HepG2 (cell line): ENCODE data around the gene CD69. TPM values are rescaled to one million over a fixed set of nuclear protein-coding genes. Genes with fewer than 3 reads are reported as not detected.

Experiments used
- ATAC-seq: fragments of 200-7000 bp; cut with Tn5 transposase; 3 replicates; pipeline ENCODE4 v1.9.1; 2020; ENCODE audit warnings: mild to moderate bottlenecking, moderate library complexity
- BruUV-seq: library from RNA; stranded (reverse); fragments of 400-500 nt; replicated peaks from 2 replicates; lab custom pipeline; 2021; lab: Mats Ljungman, UMichigan
- CTCF ChIA-PET: fragments of 300-600 bp; formaldehyde crosslinking; extraction: SDS; loops from one replicate; lab custom pipeline; 2021; ENCODE audit warnings: low total read pairs, inconsistent platforms, low intra/inter-chr PET ratio; lab: Yijun Ruan, JAX
- POLR2A ChIA-PET: fragments of 350-600 bp; sonication (Branson Sonifier 250); formaldehyde crosslinking; loops from one replicate; lab custom pipeline; 2020; ENCODE audit warnings: antibody characterized with exemption, inconsistent platforms; lab: Yijun Ruan, JAX
- DNase-seq: peaks from one replicate; pipeline ENCODE4 v3.0.0-alpha.2; 2015; ENCODE audit warnings: low spot score
- FAIRE-seq: peaks from 3 replicates; lab custom pipeline; 2011; peaks lifted over from hg19 to GRCh38; lab: Jason Lieb, UNC
- H2AFZ ChIP-seq: one replicate; pipeline ENCODE4 v1.6.1; 2011; ENCODE audit warnings: low read length, inconsistent platforms
- H3K27ac ChIP-seq: fragments of 300-600 bp; 3 replicates; pipeline ENCODE4 v1.8.0; 2011; ENCODE audit warnings: mixed run types, mild to moderate bottlenecking, mixed read lengths, low read length, inconsistent platforms; ENCODE audit not compliant: insufficient read depth; ENCODE audit errors: extremely low read length
- H3K27me3 ChIP-seq, 2 experiments: fragments of 200-600 bp in 1 of 2; 2 replicates in 1 of 2; 3 replicates in 1 of 2; pipeline versions ENCODE4 v1.6.0 to v1.8.0; 2011; ENCODE audit warnings: low read length in 2 of 2, mild to moderate bottlenecking in 2 of 2, moderate library complexity in 2 of 2, inconsistent platforms in 1 of 2; ENCODE audit not compliant: insufficient read depth in 2 of 2, control insufficient read depth in 1 of 2
- H3K36me3 ChIP-seq, 2 experiments: fragments of 200-600 bp in 1 of 2; replicated peaks in 1 of 2; 2 replicates in 1 of 2; 3 replicates in 1 of 2; pipeline versions ENCODE4 v1.5.1 to v1.8.0; 2011; ENCODE audit warnings: low read length in 2 of 2, inconsistent platforms in 1 of 2; ENCODE audit not compliant: insufficient read depth in 2 of 2, control insufficient read depth in 1 of 2
- H3K4me1 ChIP-seq: 2 replicates; pipeline ENCODE4 v1.5.1; 2012; ENCODE audit warnings: low read length, inconsistent platforms; ENCODE audit not compliant: insufficient read depth
- H3K4me2 ChIP-seq: 2 replicates; pipeline ENCODE4 v1.6.0; 2011; ENCODE audit warnings: low read depth, low read length, inconsistent platforms
- H3K4me3 ChIP-seq, 3 experiments: fragments of 200-600 bp in 1 of 3; sonication (generic), shearing (Covaris generic) in 1 of 3; replicated peaks in 1 of 3; 2 replicates each; pipeline ENCODE4 v1.5.1; 2011 to 2016; ENCODE audit warnings: low read length in 3 of 3, inconsistent platforms in 2 of 3, low read depth in 2 of 3, mild to moderate bottlenecking in 2 of 3, control low read depth in 1 of 3, mixed read lengths in 1 of 3; ENCODE audit not compliant: insufficient read depth in 1 of 3
- H3K79me2 ChIP-seq: one replicate; pipeline ENCODE4 v1.6.1; 2011; ENCODE audit warnings: low read length, inconsistent platforms; ENCODE audit not compliant: insufficient read depth
- H3K9ac ChIP-seq: 2 replicates; pipeline ENCODE4 v1.6.0; 2011; ENCODE audit warnings: mild to moderate bottlenecking, low read depth, low read length, inconsistent platforms; ENCODE audit not compliant: insufficient read depth
- H3K9me3 ChIP-seq: 2 replicates; pipeline ENCODE4 v1.5.1; 2012; ENCODE audit warnings: mild to moderate bottlenecking, low read length
- H4K20me1 ChIP-seq: 2 replicates; pipeline ENCODE4 v1.6.0; 2011; ENCODE audit warnings: inconsistent platforms, mild to moderate bottlenecking, low read length, moderate library complexity; ENCODE audit not compliant: insufficient read depth
- GATAD1 ChIP-seq: IDR thresholded peaks from 2 replicates; pipeline ENCODE4 v1.6.1; 2016; ENCODE audit warnings: missing genetic modification reagents, missing compliant biosample characterization
- HNRNPH1 ChIP-seq: fragments of 200-400 bp; formaldehyde crosslinking; optimal IDR thresholded peaks from 2 replicates; pipeline ENCODE3; 2017; ENCODE audit warnings: mild to moderate bottlenecking, low read depth, low read length
- HOXD1 ChIP-seq: sonication (generic); formaldehyde crosslinking; IDR thresholded peaks from 2 replicates; pipeline ENCODE4 v1.5.0; 2020; ENCODE audit warnings: missing genetic modification reagents
- KDM6A ChIP-seq: IDR thresholded peaks from 2 replicates; pipeline ENCODE4 v1.6.1; 2016; ENCODE audit warnings: low read depth
- PHF21A ChIP-seq: sonication (generic); formaldehyde crosslinking; IDR thresholded peaks from 2 replicates; pipeline ENCODE4 v1.5.0; 2020; ENCODE audit warnings: mild to moderate bottlenecking, missing genetic modification reagents
- RXRA ChIP-seq: sonication (generic); formaldehyde crosslinking; IDR thresholded peaks from 2 replicates; pipeline ENCODE4 v1.5.1; 2020; ENCODE audit warnings: missing genetic modification reagents
- SP4 ChIP-seq: sonication (generic); formaldehyde crosslinking; IDR thresholded peaks from 2 replicates; pipeline ENCODE4 v1.8.1; 2023; ENCODE audit warnings: mild to moderate bottlenecking, missing genetic modification reagents
- TP53 ChIP-seq: sonication (generic); formaldehyde crosslinking; conservative IDR thresholded peaks from 2 replicates; pipeline ENCODE4 v1.4.0; 2020; ENCODE audit warnings: missing genetic modification reagents
- ZBTB3 ChIP-seq: sonication (generic); formaldehyde crosslinking; IDR thresholded peaks from 2 replicates; pipeline ENCODE4 v1.4.0; 2020; ENCODE audit warnings: low read depth, mild to moderate bottlenecking, moderate library complexity, missing genetic modification reagents, borderline replicate concordance
- ZNF101 ChIP-seq: sonication (generic); formaldehyde crosslinking; IDR thresholded peaks from 2 replicates; pipeline ENCODE4 v1.4.0; 2020; ENCODE audit warnings: mild to moderate bottlenecking, low read depth, missing genetic modification reagents, borderline replicate concordance
- ZNF564 ChIP-seq: sonication (generic); formaldehyde crosslinking; IDR thresholded peaks from 2 replicates; pipeline ENCODE4 v1.8.1; 2023; ENCODE audit warnings: mild to moderate bottlenecking, missing genetic modification reagents
- ZNF768 ChIP-seq: sonication (generic); formaldehyde crosslinking; IDR thresholded peaks from 2 replicates; pipeline ENCODE4 v1.4.0; 2020; ENCODE audit warnings: missing genetic modification reagents
- WGBS: methylation state at CpG from one replicate; pipeline ENCODE4 v1.1.6; 2017; ENCODE audit warnings: low lambda C conversion rate; 5-methylcytosine and 5-hydroxymethylcytosine counted together
- in situ Hi-C: cut with HindIII; loops from 2 replicates; pipeline ENCODE4 v1.10.0; 2017; ENCODE audit warnings: low pct_unique_long_range_greater_than_20kb; ENCODE audit not compliant: extremely low pct_ligation_motif_present
- intact Hi-C: fragments of 100-400 bp; cut with micrococcal nuclease; formaldehyde crosslinking; loops from one replicate; pipeline ENCODE4 v1.10.0; 2022; ENCODE audit not compliant: unreplicated experiment
- polyA plus RNA-seq, 8 experiments: library from polyadenylated mRNA; depleted of rRNA in 3 of 8; stranded (reverse) in 7 of 8; unstranded in 1 of 8; fragments of >200 nt; fragmentation: Illumina TruSeq in 4 of 8; extraction: Trizol in 4 of 8; gene quantifications; 2 replicates each; pipeline versions ENCODE4 v1.2.1 to v1.2.3, GENCODE V29; 2011 to 2016; ENCODE audit warnings: low read depth in 4 of 8, missing spikeins in 1 of 8, mixed read lengths in 1 of 8; ENCODE audit not compliant: insufficient read depth in 1 of 8
- total RNA-seq, 5 experiments: library from RNA; depleted of rRNA; stranded (reverse); fragments of >200 nt; fragmentation: Illumina TruSeq; extraction: Trizol; gene quantifications; 2 replicates each; pipeline ENCODE4 v1.2.3, GENCODE V29; 2016; ENCODE audit warnings: low read depth in 1 of 5
- TF ChIP-seq, protein P1 (sequence below): sonication (generic); formaldehyde crosslinking; IDR thresholded peaks from 2 replicates; pipeline ENCODE4 v1.4.0; 2020; ENCODE audit warnings: mild to moderate bottlenecking, missing genetic modification reagents
- TF ChIP-seq, protein P2 (sequence below): sonication (generic); formaldehyde crosslinking; conservative IDR thresholded peaks from 2 replicates; pipeline ENCODE4 v1.8.0; 2022; ENCODE audit warnings: mild to moderate bottlenecking, moderate library complexity, missing genetic modification reagents
- TF ChIP-seq, protein P3 (sequence below): sonication (generic); formaldehyde crosslinking; IDR thresholded peaks from 2 replicates; pipeline ENCODE4 v1.8.0; 2022; ENCODE audit warnings: mild to moderate bottlenecking, missing genetic modification reagents; ENCODE audit not compliant: insufficient replicate concordance
- TF ChIP-seq, protein P4 (sequence below): sonication (generic); formaldehyde crosslinking; IDR thresholded peaks from 2 replicates; pipeline ENCODE4 v1.5.1; 2020; ENCODE audit warnings: missing genetic modification reagents, mild to moderate bottlenecking, borderline replicate concordance
- TF ChIP-seq, protein P5 (sequence below): sonication (generic); formaldehyde crosslinking; IDR thresholded peaks from 2 replicates; pipeline ENCODE4 v1.8.1; 2022; ENCODE audit warnings: low read depth, mild to moderate bottlenecking, missing genetic modification reagents

The CD69 gene
- total and polyA plus RNA-seq, 2 of the 13 experiments (the other 11 are each of a cell fraction or from before 2014, with no cell fraction given), result not detected

DNA sequence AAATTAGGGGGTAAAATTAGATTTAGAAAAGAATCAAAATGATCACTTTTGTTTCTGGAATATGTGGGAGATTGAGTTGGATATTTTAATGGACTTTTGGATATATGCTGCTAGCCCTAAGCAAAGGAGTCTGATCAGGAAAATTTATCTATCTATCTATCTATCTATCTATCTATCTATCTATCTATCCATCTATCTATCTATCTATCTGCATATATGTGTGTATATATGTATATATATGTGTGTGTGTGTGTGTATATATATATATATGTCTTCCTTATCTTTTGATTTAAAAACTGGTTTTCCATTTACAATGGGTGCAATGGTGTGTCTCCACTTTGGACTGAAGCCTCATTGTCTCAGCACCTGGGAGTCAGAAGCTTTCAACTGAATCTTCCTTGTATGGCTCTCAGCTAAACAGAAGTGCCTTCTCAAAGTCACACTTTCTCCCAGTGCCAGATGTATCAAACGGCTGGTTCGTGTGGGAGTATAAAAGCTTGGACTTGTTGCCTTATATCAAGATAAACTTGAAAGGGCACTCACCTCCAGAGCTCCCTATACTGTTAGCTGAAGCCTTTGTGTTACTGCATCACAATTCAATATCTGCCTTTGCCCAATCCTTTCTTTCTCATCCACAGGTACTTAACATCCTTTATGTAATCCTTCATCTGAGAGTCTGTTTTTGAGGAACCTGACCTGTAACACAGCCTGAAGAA is 31.6 kb upstream of the CD69 start:
- no peaks in the 10 kb centered on the region for H3K4me1 ChIP-seq
- no TSS peak for BruUV-seq
- no peak overlapping the region for H3K27ac ChIP-seq
- H3K4me3 ChIP-seq, result no peak overlapping the region
- no peak overlapping the region for H3K9ac ChIP-seq
- 7% methylated on average over 2 of the region's 2 CpGs for WGBS
- no peaks in the 10 kb centered on the region for H3K79me2 ChIP-seq
- CTCF ChIA-PET, result no interaction called here
- H4K20me1 ChIP-seq, result no peaks in the 10 kb centered on the region
- intact Hi-C loops, result no loop called here
- H3K36me3 ChIP-seq, result no peaks in the 10 kb centered on the region
- ATAC-seq (no peak), FAIRE-seq (no peak), DNase-seq (no peak)
- POLR2A ChIA-PET, result no interaction called here
- no peak overlapping the region for H2AFZ ChIP-seq
- no peak overlapping the region for H3K4me2 ChIP-seq
- in situ Hi-C loops, result no loop called here
- peaks cover 0 to 6% of the 10 kb centered on the region in 2 experiments; a peak in 1 of 5 replicates for H3K27me3 ChIP-seq
- H3K9me3 ChIP-seq, result no peaks in the 10 kb centered on the region
- TF ChIP-seq ZBTB3, result no peak
- no peak for TF ChIP-seq PHF21A (CRISPR knock-in tag)
- TF ChIP-seq, protein P1, sequence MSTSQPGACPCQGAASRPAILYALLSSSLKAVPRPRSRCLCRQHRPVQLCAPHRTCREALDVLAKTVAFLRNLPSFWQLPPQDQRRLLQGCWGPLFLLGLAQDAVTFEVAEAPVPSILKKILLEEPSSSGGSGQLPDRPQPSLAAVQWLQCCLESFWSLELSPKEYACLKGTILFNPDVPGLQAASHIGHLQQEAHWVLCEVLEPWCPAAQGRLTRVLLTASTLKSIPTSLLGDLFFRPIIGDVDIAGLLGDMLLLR (CRISPR knock-in tag), result no peak
- TF ChIP-seq, protein P2, sequence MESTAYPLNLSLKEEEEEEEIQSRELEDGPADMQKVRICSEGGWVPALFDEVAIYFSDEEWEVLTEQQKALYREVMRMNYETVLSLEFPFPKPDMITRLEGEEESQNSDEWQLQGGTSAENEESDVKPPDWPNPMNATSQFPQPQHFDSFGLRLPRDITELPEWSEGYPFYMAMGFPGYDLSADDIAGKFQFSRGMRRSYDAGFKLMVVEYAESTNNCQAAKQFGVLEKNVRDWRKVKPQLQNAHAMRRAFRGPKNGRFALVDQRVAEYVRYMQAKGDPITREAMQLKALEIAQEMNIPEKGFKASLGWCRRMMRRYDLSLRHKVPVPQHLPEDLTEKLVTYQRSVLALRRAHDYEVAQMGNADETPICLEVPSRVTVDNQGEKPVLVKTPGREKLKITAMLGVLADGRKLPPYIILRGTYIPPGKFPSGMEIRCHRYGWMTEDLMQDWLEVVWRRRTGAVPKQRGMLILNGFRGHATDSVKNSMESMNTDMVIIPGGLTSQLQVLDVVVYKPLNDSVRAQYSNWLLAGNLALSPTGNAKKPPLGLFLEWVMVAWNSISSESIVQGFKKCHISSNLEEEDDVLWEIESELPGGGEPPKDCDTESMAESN (CRISPR knock-in tag), result no peak
- TF ChIP-seq, protein P3, sequence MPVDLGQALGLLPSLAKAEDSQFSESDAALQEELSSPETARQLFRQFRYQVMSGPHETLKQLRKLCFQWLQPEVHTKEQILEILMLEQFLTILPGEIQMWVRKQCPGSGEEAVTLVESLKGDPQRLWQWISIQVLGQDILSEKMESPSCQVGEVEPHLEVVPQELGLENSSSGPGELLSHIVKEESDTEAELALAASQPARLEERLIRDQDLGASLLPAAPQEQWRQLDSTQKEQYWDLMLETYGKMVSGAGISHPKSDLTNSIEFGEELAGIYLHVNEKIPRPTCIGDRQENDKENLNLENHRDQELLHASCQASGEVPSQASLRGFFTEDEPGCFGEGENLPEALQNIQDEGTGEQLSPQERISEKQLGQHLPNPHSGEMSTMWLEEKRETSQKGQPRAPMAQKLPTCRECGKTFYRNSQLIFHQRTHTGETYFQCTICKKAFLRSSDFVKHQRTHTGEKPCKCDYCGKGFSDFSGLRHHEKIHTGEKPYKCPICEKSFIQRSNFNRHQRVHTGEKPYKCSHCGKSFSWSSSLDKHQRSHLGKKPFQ (CRISPR knock-in tag), result no peak
- TF ChIP-seq ZNF101 (CRISPR knock-in tag), result no peak
- TF ChIP-seq, protein P4, sequence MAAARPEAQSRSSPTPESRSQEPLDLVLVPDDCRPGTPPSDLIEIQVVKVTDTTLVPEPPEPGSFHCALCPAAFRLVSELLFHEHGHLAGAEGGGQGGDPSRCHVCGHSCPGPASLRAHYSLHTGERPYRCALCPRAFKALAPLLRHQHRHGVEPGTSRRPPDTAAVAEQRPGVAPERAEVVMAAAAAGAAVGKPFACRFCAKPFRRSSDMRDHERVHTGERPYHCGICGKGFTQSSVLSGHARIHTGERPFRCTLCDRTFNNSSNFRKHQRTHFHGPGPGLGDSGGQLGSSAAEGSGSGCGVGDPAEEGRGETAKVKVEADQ (CRISPR knock-in tag), result no peak
- no peak for TF ChIP-seq ZNF564
- TF ChIP-seq RXRA (CRISPR knock-in tag), result no peak
- no peak for TF ChIP-seq ZNF768 (CRISPR knock-in tag)
- no peak for TF ChIP-seq HNRNPH1
- no peak for TF ChIP-seq GATAD1
- TF ChIP-seq, protein P5, sequence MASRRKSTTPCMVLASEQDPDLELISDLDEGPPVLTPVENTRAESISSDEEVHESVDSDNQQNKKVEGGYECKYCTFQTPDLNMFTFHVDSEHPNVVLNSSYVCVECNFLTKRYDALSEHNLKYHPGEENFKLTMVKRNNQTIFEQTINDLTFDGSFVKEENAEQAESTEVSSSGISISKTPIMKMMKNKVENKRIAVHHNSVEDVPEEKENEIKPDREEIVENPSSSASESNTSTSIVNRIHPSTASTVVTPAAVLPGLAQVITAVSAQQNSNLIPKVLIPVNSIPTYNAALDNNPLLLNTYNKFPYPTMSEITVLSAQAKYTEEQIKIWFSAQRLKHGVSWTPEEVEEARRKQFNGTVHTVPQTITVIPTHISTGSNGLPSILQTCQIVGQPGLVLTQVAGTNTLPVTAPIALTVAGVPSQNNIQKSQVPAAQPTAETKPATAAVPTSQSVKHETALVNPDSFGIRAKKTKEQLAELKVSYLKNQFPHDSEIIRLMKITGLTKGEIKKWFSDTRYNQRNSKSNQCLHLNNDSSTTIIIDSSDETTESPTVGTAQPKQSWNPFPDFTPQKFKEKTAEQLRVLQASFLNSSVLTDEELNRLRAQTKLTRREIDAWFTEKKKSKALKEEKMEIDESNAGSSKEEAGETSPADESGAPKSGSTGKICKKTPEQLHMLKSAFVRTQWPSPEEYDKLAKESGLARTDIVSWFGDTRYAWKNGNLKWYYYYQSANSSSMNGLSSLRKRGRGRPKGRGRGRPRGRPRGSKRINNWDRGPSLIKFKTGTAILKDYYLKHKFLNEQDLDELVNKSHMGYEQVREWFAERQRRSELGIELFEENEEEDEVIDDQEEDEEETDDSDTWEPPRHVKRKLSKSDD, result no peak
- no peak for TF ChIP-seq TP53 (CRISPR knock-in tag)
- TF ChIP-seq KDM6A (CRISPR knock-in tag), result no peak
- no peak for TF ChIP-seq HOXD1 (CRISPR knock-in tag)
- no peak for TF ChIP-seq SP4 (CRISPR knock-in tag)
